Heart right ventricle (tissue), 16 donors: ENCODE results near the gene IL34. TPM values are rescaled to one million over a fixed set of nuclear protein-coding genes. Genes with fewer than 3 reads are reported as not detected.

Source experiments
- ATAC-seq, 8 donors: fragments of 200-7000 bp; cut with Tn5 transposase; one replicate each; pipeline ENCODE4 v1.9.1; 2020; ENCODE audit warnings: mild to moderate bottlenecking in 8 of 8, moderate library complexity in 8 of 8, moderate number of reproducible peaks in 1 of 8
- DNase-seq, 2 donors: peaks; one replicate each; pipeline ENCODE4 v3.0.0-alpha.2; 2020
- H3K27ac ChIP-seq, 10 donors: fragments of 200-600 bp; sonication (generic) in 2 of 10; one replicate each; pipeline versions ENCODE4 v1.5.0 to v1.8.0; 2020 to 2022; ENCODE audit warnings: mild to moderate bottlenecking in 3 of 10
- H3K27me3 ChIP-seq, 7 donors: fragments of 200-600 bp; one replicate each; pipeline ENCODE4 v1.8.0; 2021 to 2022; ENCODE audit warnings: mild to moderate bottlenecking in 2 of 7
- H3K36me3 ChIP-seq, 9 donors: fragments of 200-600 bp; sonication (generic) in 1 of 9; one replicate each; pipeline versions ENCODE4 v1.5.0 to v1.8.0; 2020 to 2022; ENCODE audit warnings: mild to moderate bottlenecking in 2 of 9
- H3K4me1 ChIP-seq, 9 donors: fragments of 200-600 bp; sonication (generic) in 1 of 9; one replicate each; pipeline versions ENCODE4 v1.5.0 to v1.8.0; 2020 to 2022; ENCODE audit warnings: mild to moderate bottlenecking in 4 of 9
- H3K4me3 ChIP-seq, 10 donors: fragments of 200-600 bp; sonication (generic) in 2 of 10; one replicate each; pipeline versions ENCODE4 v1.5.0 to v1.8.0; 2020 to 2022; ENCODE audit warnings: mild to moderate bottlenecking in 7 of 10, moderate library complexity in 2 of 10
- H3K9me3 ChIP-seq, 11 donors: fragments of 200-600 bp in 10 of 11; sonication (generic) in 2 of 11; one replicate each; pipeline versions ENCODE4 v1.5.0 to v1.8.0; 2013 to 2022; ENCODE audit warnings: mild to moderate bottlenecking in 2 of 11, control low read depth in 1 of 11, moderate library complexity in 1 of 11
- CTCF ChIP-seq, 9 donors: fragments of 200-600 bp; sonication (generic) in 2 of 9; IDR thresholded peaks; one replicate each; pipeline versions ENCODE4 v1.5.0 to v1.8.0; 2021 to 2022; ENCODE audit warnings: antibody characterized with exemption in 9 of 9, mild to moderate bottlenecking in 5 of 9, moderate library complexity in 1 of 9
- WGBS, 2 donors: extraction: QIAGEN DNeasy Blood & Tissue Kit; methylation state at CpG; one replicate each; pipeline ENCODE4 v1.1.7; 2013; ENCODE audit warnings: inconsistent platforms in 1 of 2; 5-methylcytosine and 5-hydroxymethylcytosine counted together
- intact Hi-C, 10 donors: fragments of 100-400 bp; cut with DNase I; formaldehyde crosslinking; loops; one replicate each; pipeline versions ENCODE4 v1.11.1 to v1.14.2; 2022
- polyA plus RNA-seq, 2 donors: library from polyadenylated mRNA; stranded (reverse); fragments of 200-250 nt; gene quantifications; one replicate each; pipeline ENCODE4 v1.2.3, GENCODE V29; 2013
- total RNA-seq, 10 donors: library from RNA; stranded (reverse); fragmentation: NEBNext Ultra II Directional in 3 of 10; extraction: Animal tissue kit (Norgen Biotek cat#: 25700) in 3 of 10; gene quantifications; one replicate each; pipeline versions ENCODE4 v1.2.1 to v1.2.4, GENCODE V29; 2021 to 2023
- donor health status: Arrhythmogenic right ventricular cardiomyopathy.
- donor health status: ischemic (EF 13 %, LVEDD 7.1; RV severe dilation, severe dysfunction).
- donor health status: healthy with polysubstance abuse.
- donor health status: DM: no; HTN: yes; CAD: no.
- donor health status: DM: no; HTN: no; CAD: no.
- donor health status: ischemic (EF 25% LVEDD 6.9; RV normal size, moderate dysfunction).
- donor health status: ischemic (EF 25% LVEDD 5.7; RV mildly dilated, moderate dysfunction).
- donor health status: healthy.
- donor health status: DM: yes; HTN: yes; CAD: no.
- donor health status: Ischemic cardiomyopathy.
- donor health status: ischemic (EF 35%, LVEDD 5.7; RV mildly dilated, moderate dysfunction).
- donor health status: nonischemic (EF 11% LVEDD 7.7; RV severe dilation, severe dysfunction).
- donor health status: DM: yes; HTN: yes; CAD: no.
- donor health status: PGD.
- donor health status: ischemic (EF 29% LVEDD 5.4; RV normal size, mild dysfunction).
- donor health status: nonischemic (EF 23%, LVEDD 6.1; RV moderate dilation, normal function).

IL34 gene
- total and polyA plus RNA-seq, 12 donors, result 0.37 to 4.4 (median 2.1) TPM

- peak in 3 of 8 donors; percentile 0 to 4 (median 3) for ATAC-seq
These were observed 38.9 kb downstream of the IL34 start for GRCh38 chr16:70685061-70685937.

DNA sequence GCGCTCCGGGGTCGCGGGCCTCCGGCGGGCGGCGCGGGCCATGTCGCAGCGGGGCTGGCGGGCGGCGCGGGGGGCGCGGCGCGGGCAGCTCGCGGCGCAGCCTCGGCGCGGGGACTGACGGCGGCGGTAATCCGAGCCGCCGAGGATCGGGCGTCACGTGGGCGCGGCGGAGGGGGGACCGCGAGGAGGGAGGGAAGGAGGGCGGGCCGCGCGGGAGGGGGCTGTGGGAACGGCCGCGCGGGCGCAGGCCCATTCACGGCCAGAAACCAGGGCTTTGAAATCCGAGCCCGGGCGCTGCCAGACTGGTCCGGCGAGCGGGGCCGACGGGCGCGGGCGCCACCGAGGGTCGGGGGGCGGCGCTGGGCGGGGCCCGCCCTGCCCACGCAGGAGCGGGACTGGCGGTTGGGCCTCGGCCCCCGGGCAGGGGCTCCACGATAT is 39.6 kb downstream of the IL34 start, which contains the start of gene MTSS2:
TSS of gene MTSS2 (minus strand) at position 116 of the 438 bp plus-strand sequence. CDS start 262 bp downstream, outside the sequence.
- H3K4me1 ChIP-seq, result peaks cover 61 to 91% (median 84%) of the 10 kb centered on the region in 9 donors
- 0% methylated on average over 37 to 71 of the region's 72 CpGs for WGBS, 2 donors
- no peaks in the 10 kb centered on the region for H3K9me3 ChIP-seq
- ATAC-seq (peak; percentile 23 to 77 (median 70)), DNase-seq (peak; percentile 86 to 89)
- peak within 1 kb of the TSS; percentile 64 to 92 (median 76) for H3K4me3 ChIP-seq
- TF ChIP-seq CTCF (IDR thresholded peaks at IDR 0.05), result no peak
- intact Hi-C loops, result loop anchor here in 6 of 10 donors (2.0 to 10.0 kb wide), 5 partner anchors 51 to 81 kb away; no protein-coding TSS in a partner anchor
- no peaks in the 10 kb centered on the region for H3K36me3 ChIP-seq
- H3K27me3 ChIP-seq, result peaks cover 0 to 9% (median 0%) of the 10 kb centered on the region in 7 donors
- H3K27ac ChIP-seq, result peak within 1 kb of the TSS; percentile 58 to 94 (median 85)

More at GRCh38 chr16:70685061-70685937, 38.9 kb downstream of the IL34 start:
- peak overlapping the region; percentile 53 to 86 (median 74) for H3K27ac ChIP-seq
- TF ChIP-seq CTCF (IDR thresholded peaks at IDR 0.05), result no peak
- peaks cover 60 to 91% (median 84%) of the 10 kb centered on the region in 9 donors for H3K4me1 ChIP-seq
- DNase-seq, result peak in 1 of 2 donors; percentile 46
- H3K27me3 ChIP-seq, result peaks cover 0 to 9% (median 0%) of the 10 kb centered on the region in 7 donors
- WGBS, 2 donors, result 1 to 2% methylated on average over 57 to 90 of the region's 90 CpGs
- peaks cover 0 to under 1% (median 0%) of the 10 kb centered on the region in 9 donors for H3K36me3 ChIP-seq
- intact Hi-C loops, result loop anchor here in 6 of 10 donors (2.0 to 10.0 kb wide), 5 partner anchors 52 to 82 kb away; no protein-coding TSS in a partner anchor
- peak overlapping the region; percentile 64 to 92 (median 76) for H3K4me3 ChIP-seq
- no peaks in the 10 kb centered on the region for H3K9me3 ChIP-seq

DNA sequence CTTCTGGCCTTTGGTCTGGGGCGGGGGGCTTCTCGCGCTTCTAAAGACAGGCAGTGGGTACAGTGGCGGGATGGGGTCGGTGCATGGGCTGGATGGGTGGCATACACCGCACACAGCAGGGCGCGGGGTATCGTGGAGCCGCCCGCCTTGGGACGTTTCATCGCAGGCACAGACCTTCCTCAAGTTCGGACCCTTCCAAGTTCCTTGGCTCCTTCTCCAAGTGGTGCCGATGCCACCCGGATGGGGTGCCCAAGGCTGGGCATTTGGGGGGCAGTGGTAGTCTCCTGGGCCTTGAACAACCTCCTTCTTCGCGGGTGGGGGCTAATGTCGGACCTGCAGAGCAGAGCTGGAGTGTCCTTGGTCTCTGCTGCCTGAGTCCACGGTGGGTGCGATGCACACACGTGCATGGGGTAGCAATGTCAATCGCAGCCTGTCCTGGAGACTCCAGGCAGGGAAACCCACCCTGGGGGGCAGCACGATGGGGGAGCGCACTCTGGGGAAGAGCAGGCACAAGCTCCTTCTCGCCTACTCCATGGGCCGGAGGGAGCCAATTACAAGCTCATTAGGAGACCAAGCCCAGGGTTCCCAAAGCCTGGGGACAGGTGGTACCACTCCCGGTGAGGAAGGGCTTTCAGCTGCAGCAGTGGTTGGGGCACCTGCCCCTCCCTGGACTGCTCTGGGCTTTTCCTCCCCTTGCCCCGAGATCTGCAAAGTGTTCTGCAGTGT is 40.2 kb downstream of the IL34 start:
- Histone ChIP-seq H3K27ac (peak overlapping the region; percentile 58 to 94 (median 85)), H3K36me3 (no peaks in the 10 kb centered on the region), H3K4me1 (peaks cover 61 to 91% (median 84%) of the 10 kb centered on the region in 9 donors), H3K9me3 (no peaks in the 10 kb centered on the region), H3K4me3 (peak overlapping the region; percentile 1 to 92 (median 44)), H3K27me3 (peaks cover 0 to 9% (median 0%) of the 10 kb centered on the region in 7 donors)
- DNase-seq (no peak), ATAC-seq (peak in 1 of 8 donors; percentile 0)
- WGBS, 2 donors, result 60 to 62% methylated on average over 29 of the region's 29 CpGs
- intact Hi-C loops, result loop anchor here in 4 of 10 donors (5.0 to 10.0 kb wide), 3 partner anchors 51 to 81 kb away; no protein-coding TSS in a partner anchor
- no peak for TF ChIP-seq CTCF (IDR thresholded peaks at IDR 0.05)
